ENCODE measurements around the gene NTRK2.

NTRK2 gene

GRCh38 chr9:84823421-84824271, 154.1 kb downstream of the NTRK2 start:
- no peak for DNase-seq

GRCh38 chr9:84827216-84827765, 157.8 kb downstream of the NTRK2 start:
- DNase-seq: no peak

GRCh38 chr9:84828046-84828445, 158.5 kb downstream of the NTRK2 start:
- DNase-seq: no peak

GRCh38 chr9:84829471-84829870, 159.9 kb downstream of the NTRK2 start:
- DNase-seq: no peak

- DNase-seq: no peak
These were observed 160.6 kb downstream of the NTRK2 start for GRCh38 chr9:84829997-84830696.

- DNase-seq: no peak
These were observed 161.8 kb downstream of the NTRK2 start for GRCh38 chr9:84831377-84831776.

GRCh38 chr9:84832453-84832852, 162.9 kb downstream of the NTRK2 start:
- no peak for DNase-seq

GRCh38 chr9:84834426-84834825, 164.9 kb downstream of the NTRK2 start:
- DNase-seq: no peak

- DNase-seq: no peak
These were observed 166.2 kb downstream of the NTRK2 start for GRCh38 chr9:84835745-84836144.

GRCh38 chr9:84838879-84839278, 169.3 kb downstream of the NTRK2 start:
- DNase-seq: no peak

- DNase-seq: no peak
These were observed 170.0 kb downstream of the NTRK2 start for GRCh38 chr9:84839541-84839940.

- DNase-seq: no peak
These were observed 172.4 kb downstream of the NTRK2 start for GRCh38 chr9:84841931-84842330.

- DNase-seq: no peak
These were observed 173.8 kb downstream of the NTRK2 start for GRCh38 chr9:84843175-84843824.

GRCh38 chr9:84845956-84846900, 176.7 kb downstream of the NTRK2 start:
- no peak for DNase-seq

- no peak for DNase-seq
These were observed 177.4 kb downstream of the NTRK2 start for GRCh38 chr9:84846906-84847305.

- no peak for DNase-seq
These were observed 179.5 kb downstream of the NTRK2 start for GRCh38 chr9:84849049-84849448.

GRCh38 chr9:84850830-84851392, 181.4 kb downstream of the NTRK2 start:
- no peak for DNase-seq

- no peak for DNase-seq
These were observed 182.5 kb downstream of the NTRK2 start for GRCh38 chr9:84851935-84852585.

- DNase-seq: no peak
These were observed 183.2 kb downstream of the NTRK2 start for GRCh38 chr9:84852617-84853301.

GRCh38 chr9:84856181-84856632, 186.7 kb downstream of the NTRK2 start:
- no peak for DNase-seq

- no peak for DNase-seq
These were observed 187.7 kb downstream of the NTRK2 start for GRCh38 chr9:84857211-84857610.
